CD4-positive, alpha-beta memory T cell (primary cell): ENCODE data around the gene OTUD7B. TPM values are rescaled to one million over a fixed set of nuclear protein-coding genes. Genes with fewer than 3 reads are reported as not detected.

Experiments used
- CTCF ChIA-PET: fragments of 350-600 bp; sonication (Branson Sonifier 250); formaldehyde crosslinking; loops from one replicate; lab custom pipeline; 2021; ENCODE audit warnings: inconsistent platforms; ENCODE audit not compliant: partially characterized antibody; lab: Charles Lee
- POLR2A ChIA-PET: fragments of 350-600 bp; sonication (Branson Sonifier 250); formaldehyde crosslinking; loops from one replicate; lab custom pipeline; 2021; ENCODE audit not compliant: partially characterized antibody; lab: Charles Lee
- DNase-seq, 5 donors: peaks; one replicate each; pipeline versions ENCODE4 v3.0.0 to v3.0.0-alpha.2; 2020 to 2022; ENCODE audit warnings: mixed read lengths in 1 of 5
- H3K27ac ChIP-seq: one replicate; pipeline ENCODE4 v1.7.0; 2013; ENCODE audit warnings: low read depth, low read length
- H3K27me3 ChIP-seq: 2 replicates; pipeline ENCODE4 v1.7.0; 2013; ENCODE audit warnings: mild to moderate bottlenecking, low read length, moderate library complexity; ENCODE audit not compliant: insufficient read depth
- H3K36me3 ChIP-seq: 2 replicates; pipeline ENCODE4 v1.7.0; 2013; ENCODE audit warnings: mild to moderate bottlenecking, low read length, moderate library complexity; ENCODE audit not compliant: insufficient read depth
- H3K4me1 ChIP-seq: 2 replicates; pipeline ENCODE4 v1.7.0; 2013; ENCODE audit warnings: mild to moderate bottlenecking, low read length, moderate library complexity; ENCODE audit not compliant: insufficient read depth
- H3K4me3 ChIP-seq, 2 donors: one replicate each; pipeline ENCODE4 v1.7.0; 2013; ENCODE audit warnings: low read length in 2 of 2, mild to moderate bottlenecking in 1 of 2
- H3K9me3 ChIP-seq, 2 donors: one replicate each; pipeline ENCODE4 v1.7.0; 2013; ENCODE audit warnings: low read length in 2 of 2, control low read depth in 1 of 2; ENCODE audit not compliant: control insufficient read depth in 1 of 2
- H3K27ac Mint-ChIP-seq, 7 donors: one replicate each; pipeline ENCODE4 v1.8.0; 2020 to 2021; ENCODE audit warnings: mixed read lengths in 7 of 7, mild to moderate bottlenecking in 6 of 7, inconsistent platforms in 3 of 7, moderate library complexity in 3 of 7
- H3K27me3 Mint-ChIP-seq, 2 donors: one replicate each; pipeline ENCODE4 v1.8.0; 2020 to 2021; ENCODE audit warnings: mixed read lengths in 2 of 2
- H3K36me3 Mint-ChIP-seq, 2 donors: one replicate each; pipeline ENCODE4 v1.8.0; 2020 to 2021; ENCODE audit warnings: mixed read lengths in 2 of 2, inconsistent platforms in 1 of 2, mild to moderate bottlenecking in 1 of 2
- H3K4me1 Mint-ChIP-seq, 4 donors: one replicate each; pipeline ENCODE4 v1.8.0; 2020 to 2021; ENCODE audit warnings: mixed read lengths in 4 of 4, mild to moderate bottlenecking in 1 of 4
- H3K4me3 Mint-ChIP-seq, 8 donors: one replicate each; pipeline ENCODE4 v1.8.0; 2020 to 2021; ENCODE audit warnings: mixed read lengths in 8 of 8, mild to moderate bottlenecking in 7 of 8, moderate library complexity in 6 of 8, inconsistent platforms in 3 of 8
- H3K9me3 Mint-ChIP-seq, 8 donors: one replicate each; pipeline ENCODE4 v1.8.0; 2020 to 2021; ENCODE audit warnings: mixed read lengths in 8 of 8, mild to moderate bottlenecking in 5 of 8, inconsistent platforms in 3 of 8, moderate library complexity in 1 of 8
- intact Hi-C: fragments of 100-400 bp; cut with micrococcal nuclease; formaldehyde crosslinking; loops from one replicate; pipeline ENCODE4 v1.15.1; 2023
- polyA plus RNA-seq, 2 donors: library from polyadenylated mRNA; unstranded; fragments of 300-500 nt; fragmentation: Illumina TruSeq; gene quantifications; one replicate each; pipeline ENCODE4 v1.2.3, GENCODE V29; 2021
- total RNA-seq, 2 experiments: library from RNA; stranded (reverse); gene quantifications; one replicate each; pipeline ENCODE4 v1.2.3, GENCODE V29; 2021

Gene OTUD7B
- total and polyA plus RNA-seq, 4 experiments from 2014 or later, result 0.27 to 17.6 (median 9.0) TPM

DNA sequence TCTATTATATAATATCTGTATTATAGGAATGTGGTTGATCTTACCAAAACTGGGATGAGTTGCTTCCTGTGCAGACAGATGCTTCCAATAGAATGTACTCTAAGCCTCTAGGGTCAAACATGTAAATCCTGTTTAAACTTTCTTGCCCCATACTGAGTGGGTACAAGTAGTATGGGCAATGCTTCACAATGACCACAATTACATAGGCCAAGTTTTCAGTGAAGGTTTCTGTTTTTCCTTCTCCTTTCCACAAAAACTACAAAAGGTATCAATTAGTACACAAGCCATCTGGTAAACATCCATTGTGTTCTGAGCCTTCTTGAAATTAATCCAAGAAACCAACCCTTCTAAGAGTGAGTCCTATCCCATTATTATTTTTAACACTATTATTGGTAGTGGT, 16.8 kb downstream of the OTUD7B start:
- Histone ChIP-seq H3K36me3 (no peaks in the 10 kb centered on the region), H3K27ac (no peak overlapping the region), H3K4me1 (peaks cover 11% of the 10 kb centered on the region), H3K27me3 (no peaks in the 10 kb centered on the region), H3K9me3 (no peaks in the 10 kb centered on the region), H3K4me3 (no peak overlapping the region)
- no peak overlapping the region for H3K4me3 Mint-ChIP-seq
- H3K4me1 Mint-ChIP-seq, result peaks cover 12 to 23% (median 18%) of the 10 kb centered on the region in 4 donors
- POLR2A ChIA-PET, result no interaction called here
- no peak for DNase-seq
- intact Hi-C loops, result no loop called here
- no peaks in the 10 kb centered on the region for H3K9me3 Mint-ChIP-seq
- H3K27me3 Mint-ChIP-seq, result no peaks in the 10 kb centered on the region
- H3K36me3 Mint-ChIP-seq, result peaks cover 6 to 10% of the 10 kb centered on the region in 2 donors
- no peak overlapping the region for H3K27ac Mint-ChIP-seq
- CTCF ChIA-PET, result no interaction called here

DNA sequence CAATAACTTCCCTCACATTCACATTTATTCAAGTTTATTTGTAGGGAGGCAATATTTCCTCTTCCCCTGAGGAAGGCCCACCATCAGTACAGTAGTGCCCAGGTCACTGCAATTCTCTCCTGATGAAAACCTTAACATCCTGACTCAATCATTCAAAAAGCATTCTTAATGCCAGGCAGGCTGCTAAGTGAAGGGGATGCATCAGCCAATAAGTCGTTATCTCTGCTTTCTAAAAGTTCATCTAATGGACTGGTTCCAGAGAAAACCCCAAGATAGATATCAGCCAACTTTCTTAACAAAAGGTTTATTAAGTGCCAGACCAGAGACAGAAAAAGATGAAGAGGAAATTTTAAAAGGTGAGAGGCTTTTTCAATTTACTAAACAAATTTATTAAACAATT, 17.3 kb downstream of the OTUD7B start:
- Mint-ChIP-seq H3K36me3 (peaks cover 6 to 10% of the 10 kb centered on the region in 2 donors), H3K4me3 (no peak overlapping the region), H3K9me3 (no peaks in the 10 kb centered on the region), H3K27me3 (no peaks in the 10 kb centered on the region), H3K27ac (no peak overlapping the region), H3K4me1 (peaks cover 10 to 19% (median 15%) of the 10 kb centered on the region in 4 donors)
- ChIA-PET CTCF (no interaction called here), POLR2A (no interaction called here)
- Histone ChIP-seq H3K4me1 (peaks cover 8% of the 10 kb centered on the region), H3K27me3 (no peaks in the 10 kb centered on the region), H3K4me3 (no peak overlapping the region), H3K36me3 (no peaks in the 10 kb centered on the region), H3K27ac (no peak overlapping the region), H3K9me3 (no peaks in the 10 kb centered on the region)
- intact Hi-C loops, result no loop called here
- no peak for DNase-seq

DNA sequence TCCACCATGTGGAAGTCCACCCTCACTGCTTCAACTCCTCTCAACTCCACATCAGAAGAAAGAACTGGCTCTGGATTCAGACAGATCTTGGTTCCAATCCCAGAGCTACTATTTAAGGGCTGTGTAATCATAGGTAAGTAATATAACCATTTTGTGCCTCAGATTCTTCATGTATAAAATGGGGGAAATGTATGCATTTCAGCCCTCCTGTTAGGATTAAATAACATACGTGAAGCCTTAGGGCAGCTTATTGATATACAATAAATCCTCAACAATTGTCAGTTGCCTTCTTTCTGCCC, 23.3 kb downstream of the OTUD7B start:
- peaks cover 4 to 8% of the 10 kb centered on the region in 2 donors for H3K36me3 Mint-ChIP-seq
- DNase-seq, result no peak
- POLR2A ChIA-PET, result interaction anchor here (0.7 to 0.8 kb wide), 2 partner anchors 10 to 174 kb away, joined by 3 read pairs; no protein-coding TSS in a partner anchor
- no peaks in the 10 kb centered on the region for H3K27me3 ChIP-seq
- H3K27me3 Mint-ChIP-seq, result no peaks in the 10 kb centered on the region
- no peak overlapping the region for H3K4me3 Mint-ChIP-seq
- H3K4me3 ChIP-seq, result no peak overlapping the region
- CTCF ChIA-PET, result interaction anchor here (1.2 to 1.7 kb wide), 3 partner anchors 10 to 200 kb away, joined by 3 to 10 read pairs (median 8); no protein-coding TSS in a partner anchor
- H3K9me3 ChIP-seq, result no peaks in the 10 kb centered on the region
- no peaks in the 10 kb centered on the region for H3K4me1 ChIP-seq
- H3K27ac Mint-ChIP-seq, result peak overlapping the region in 1 of 7 donors; percentile 28
- intact Hi-C loops, result no loop called here
- H3K36me3 ChIP-seq, result no peaks in the 10 kb centered on the region
- H3K9me3 Mint-ChIP-seq, result peaks cover 0 to 1% (median 0%) of the 10 kb centered on the region in 8 donors
- H3K4me1 Mint-ChIP-seq, result peaks cover 0 to 15% (median 8%) of the 10 kb centered on the region in 4 donors
- no peak overlapping the region for H3K27ac ChIP-seq

DNA sequence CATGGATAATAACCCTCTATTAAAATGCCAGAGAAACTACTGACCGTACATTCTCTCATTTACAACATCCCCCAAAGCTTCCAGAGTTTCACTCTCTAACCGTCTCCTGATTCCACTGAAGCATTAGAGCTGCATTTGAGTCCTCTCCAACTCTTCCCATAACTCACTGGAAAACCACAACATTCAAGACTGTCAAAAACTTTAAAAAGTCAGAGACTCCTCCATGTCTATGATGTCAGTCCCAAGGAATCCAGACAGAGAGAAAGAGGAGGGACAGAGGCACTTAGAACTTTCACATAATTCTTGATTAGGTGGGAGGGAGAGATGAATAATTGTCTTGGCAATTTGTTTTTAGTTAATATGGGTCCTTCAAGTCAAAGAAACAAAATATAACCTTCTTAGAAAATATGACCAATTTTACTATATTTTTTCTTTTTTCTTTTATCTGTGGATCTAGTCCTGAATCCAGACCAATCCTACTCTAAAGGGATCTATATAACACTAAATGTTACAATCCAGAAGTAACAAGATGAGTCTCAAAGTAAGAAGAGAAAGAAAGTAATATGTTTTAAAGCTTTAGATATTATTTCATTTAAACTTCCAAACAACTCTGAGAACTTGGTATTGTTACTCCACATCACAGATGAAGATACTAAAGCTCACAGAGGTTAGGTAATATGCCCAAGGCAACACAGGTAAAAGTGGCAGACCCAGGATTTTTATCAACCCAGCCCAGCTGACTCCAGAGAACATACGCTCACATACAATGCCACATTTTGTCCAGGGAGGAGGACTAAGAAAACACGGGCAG, 23.8 kb downstream of the OTUD7B start:
- no peak for DNase-seq
- peaks cover 0 to 1% (median 0%) of the 10 kb centered on the region in 8 donors for H3K9me3 Mint-ChIP-seq
- peak overlapping the region in 2 of 7 donors; percentile 13 to 72 for H3K27ac Mint-ChIP-seq
- Histone ChIP-seq H3K4me1 (no peaks in the 10 kb centered on the region), H3K9me3 (no peaks in the 10 kb centered on the region), H3K4me3 (no peak overlapping the region), H3K36me3 (no peaks in the 10 kb centered on the region), H3K27ac (no peak overlapping the region), H3K27me3 (no peaks in the 10 kb centered on the region)
- H3K36me3 Mint-ChIP-seq, result peaks cover 4 to 7% of the 10 kb centered on the region in 2 donors
- no peaks in the 10 kb centered on the region for H3K27me3 Mint-ChIP-seq
- intact Hi-C loops, result no loop called here
- ChIA-PET CTCF (interaction anchor here (1.2 to 1.7 kb wide), 3 partner anchors 11 to 200 kb away, joined by 3 to 10 read pairs (median 8); no protein-coding TSS in a partner anchor), POLR2A (interaction anchor here (0.8 kb wide), 1 partner anchor 174 kb away, joined by 3 read pairs; no protein-coding TSS in a partner anchor)
- no peak overlapping the region for H3K4me3 Mint-ChIP-seq
- H3K4me1 Mint-ChIP-seq, result peaks cover 0 to 15% (median 8%) of the 10 kb centered on the region in 4 donors

DNA sequence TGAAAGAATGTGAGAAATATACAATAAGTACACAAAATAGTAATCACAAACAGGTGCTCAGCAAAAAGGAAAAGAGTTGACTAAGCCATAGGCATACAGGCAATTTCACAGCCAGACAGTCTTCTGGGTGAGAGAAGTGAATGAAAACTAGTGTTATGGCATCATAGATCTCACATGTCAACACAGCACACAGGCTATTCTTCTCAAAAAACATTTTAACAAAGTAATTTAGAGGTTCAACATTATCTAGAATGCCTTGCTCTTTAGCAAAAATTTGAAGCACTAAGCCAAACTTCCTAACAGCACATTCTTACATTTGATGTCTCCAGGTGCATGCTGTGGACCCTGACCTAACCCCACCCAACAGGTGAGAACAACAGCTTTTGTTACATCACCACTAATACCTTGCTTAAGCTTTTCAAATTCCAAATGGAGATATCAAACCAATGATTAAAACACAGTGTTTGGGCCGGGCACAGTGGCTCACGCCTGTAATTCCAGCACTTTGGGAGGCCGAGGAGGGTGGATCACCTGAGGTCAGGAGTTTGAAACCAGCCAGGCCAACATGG, 30.5 kb downstream of the OTUD7B start:
- no peaks in the 10 kb centered on the region for H3K27me3 ChIP-seq
- no peak overlapping the region for H3K4me3 Mint-ChIP-seq
- ChIA-PET POLR2A (no interaction called here), CTCF (no interaction called here)
- no peak overlapping the region for H3K27ac ChIP-seq
- no peak for DNase-seq
- intact Hi-C loops, result no loop called here
- no peaks in the 10 kb centered on the region for H3K9me3 ChIP-seq
- no peaks in the 10 kb centered on the region for H3K36me3 ChIP-seq
- H3K27me3 Mint-ChIP-seq, result no peaks in the 10 kb centered on the region
- H3K4me1 ChIP-seq, result no peaks in the 10 kb centered on the region
- H3K9me3 Mint-ChIP-seq, result no peaks in the 10 kb centered on the region
- H3K27ac Mint-ChIP-seq, result peak overlapping the region in 3 of 7 donors; percentile 7 to 20 (median 18)
- peaks cover 12 to 13% of the 10 kb centered on the region in 2 donors for H3K36me3 Mint-ChIP-seq
- peaks cover 10 to 16% (median 12%) of the 10 kb centered on the region in 4 donors for H3K4me1 Mint-ChIP-seq
- H3K4me3 ChIP-seq, result no peak overlapping the region

DNA sequence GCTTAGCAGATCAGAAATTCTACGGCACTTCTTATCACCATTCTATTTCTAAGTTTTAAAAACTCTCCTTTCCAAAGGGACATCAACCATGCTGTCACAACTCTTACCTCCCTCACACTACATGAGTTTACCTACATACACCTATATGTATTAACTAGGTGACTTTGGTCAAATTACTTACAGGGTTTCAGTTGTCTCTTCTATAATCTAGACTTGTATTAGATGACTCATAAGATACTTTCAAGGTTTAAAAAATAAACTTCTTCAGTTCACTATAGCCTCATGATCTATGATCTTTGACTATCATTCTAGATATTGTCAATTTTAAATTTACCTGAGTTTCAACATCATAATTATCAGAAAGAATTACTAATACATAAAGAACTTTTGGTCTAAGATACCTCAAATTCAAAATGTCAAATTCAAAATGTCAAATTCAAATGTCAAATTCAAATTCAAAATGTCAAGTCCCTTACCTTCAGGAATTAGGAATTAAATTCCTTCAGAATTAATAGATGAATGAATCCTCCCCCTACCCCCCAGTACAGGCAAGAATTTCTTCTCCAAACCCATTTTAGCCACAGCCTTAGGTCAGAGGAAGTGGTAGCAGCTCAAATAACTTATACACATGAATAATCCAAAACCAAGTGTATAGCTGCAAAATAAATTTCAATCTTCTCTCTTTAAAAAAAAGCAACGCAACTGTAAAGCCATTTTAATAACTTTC, 31.1 kb downstream of the OTUD7B start:
- intact Hi-C loops, result no loop called here
- Mint-ChIP-seq H3K36me3 (peaks cover 15 to 17% of the 10 kb centered on the region in 2 donors), H3K27me3 (no peaks in the 10 kb centered on the region), H3K4me3 (no peak overlapping the region), H3K9me3 (no peaks in the 10 kb centered on the region), H3K4me1 (peaks cover 8 to 13% (median 11%) of the 10 kb centered on the region in 4 donors), H3K27ac (peak overlapping the region in 2 of 7 donors; percentile 7 to 20)
- no peaks in the 10 kb centered on the region for H3K27me3 ChIP-seq
- CTCF ChIA-PET, result interaction anchor here (0.7 kb wide), 1 partner anchor 11 kb away, joined by 3 read pairs; no protein-coding TSS in a partner anchor
- H3K9me3 ChIP-seq, result no peaks in the 10 kb centered on the region
- no peak overlapping the region for H3K27ac ChIP-seq
- no peaks in the 10 kb centered on the region for H3K4me1 ChIP-seq
- H3K4me3 ChIP-seq, result no peak overlapping the region
- POLR2A ChIA-PET, result no interaction called here
- no peak for DNase-seq
- no peaks in the 10 kb centered on the region for H3K36me3 ChIP-seq
